Brain microvascular endothelial cell (primary cell): ENCODE data around the gene WDFY4.

Experiments
- DNase-seq: peaks from one replicate; pipeline ENCODE4 v3.0.0-alpha.2; 2020
- H3K27ac ChIP-seq: fragments of 250-450 bp; sonication (Bioruptor Pico); 2 replicates; pipeline ENCODE4 v1.5.1; 2020; ENCODE audit warnings: mild to moderate bottlenecking, moderate library complexity
- H3K27me3 ChIP-seq: fragments of 250-450 bp; sonication (Bioruptor Pico); replicated peaks from 2 replicates; pipeline ENCODE4 v1.5.1; 2020; ENCODE audit warnings: mild to moderate bottlenecking
- H3K36me3 ChIP-seq: fragments of 250-450 bp; sonication (Bioruptor Pico); replicated peaks from 2 replicates; pipeline ENCODE4 v1.5.1; 2020; ENCODE audit warnings: mild to moderate bottlenecking
- H3K4me3 ChIP-seq: 2 replicates; pipeline ENCODE4 v1.5.1; 2011; ENCODE audit warnings: low read depth, mild to moderate bottlenecking, control low read depth, low read length, moderate library complexity
- in situ Hi-C: cut with HindIII; loops from 2 replicates; pipeline ENCODE4 v1.10.0; 2017; ENCODE audit warnings: low sequenced_read_pairs, low pct_ligation_motif_present
- TF ChIP-seq, protein P1 (sequence below): IDR thresholded peaks from 2 replicates; pipeline ENCODE4 v1.5.1; 2011; ENCODE audit warnings: low read depth, mild to moderate bottlenecking, moderate library complexity, low read length, control low read depth, inconsistent platforms; ENCODE audit errors: missing control alignments

WDFY4 gene

DNA sequence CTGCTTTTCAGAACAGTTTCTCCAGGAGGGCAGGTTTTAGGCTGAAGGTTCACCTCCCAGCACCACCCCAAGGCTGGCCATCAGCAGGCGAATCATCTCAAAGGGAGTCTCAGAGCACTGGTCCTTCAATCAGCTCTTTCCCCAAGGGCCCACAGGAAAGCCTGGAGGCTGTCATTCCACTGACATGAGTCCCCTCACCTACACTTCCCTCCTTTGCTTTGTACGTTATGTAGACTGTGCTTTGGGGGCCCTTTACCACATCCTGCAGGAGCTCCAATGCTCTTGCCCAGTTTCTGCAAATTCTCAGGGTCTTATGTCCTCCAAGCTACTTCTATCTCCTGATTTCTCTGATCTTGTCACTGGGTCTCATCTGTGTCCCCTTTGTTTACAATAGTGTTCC, 15.4 kb downstream of the WDFY4 start:
- no peak overlapping the region for H3K4me3 ChIP-seq
- DNase-seq = no peak
- TF ChIP-seq, protein P1, sequence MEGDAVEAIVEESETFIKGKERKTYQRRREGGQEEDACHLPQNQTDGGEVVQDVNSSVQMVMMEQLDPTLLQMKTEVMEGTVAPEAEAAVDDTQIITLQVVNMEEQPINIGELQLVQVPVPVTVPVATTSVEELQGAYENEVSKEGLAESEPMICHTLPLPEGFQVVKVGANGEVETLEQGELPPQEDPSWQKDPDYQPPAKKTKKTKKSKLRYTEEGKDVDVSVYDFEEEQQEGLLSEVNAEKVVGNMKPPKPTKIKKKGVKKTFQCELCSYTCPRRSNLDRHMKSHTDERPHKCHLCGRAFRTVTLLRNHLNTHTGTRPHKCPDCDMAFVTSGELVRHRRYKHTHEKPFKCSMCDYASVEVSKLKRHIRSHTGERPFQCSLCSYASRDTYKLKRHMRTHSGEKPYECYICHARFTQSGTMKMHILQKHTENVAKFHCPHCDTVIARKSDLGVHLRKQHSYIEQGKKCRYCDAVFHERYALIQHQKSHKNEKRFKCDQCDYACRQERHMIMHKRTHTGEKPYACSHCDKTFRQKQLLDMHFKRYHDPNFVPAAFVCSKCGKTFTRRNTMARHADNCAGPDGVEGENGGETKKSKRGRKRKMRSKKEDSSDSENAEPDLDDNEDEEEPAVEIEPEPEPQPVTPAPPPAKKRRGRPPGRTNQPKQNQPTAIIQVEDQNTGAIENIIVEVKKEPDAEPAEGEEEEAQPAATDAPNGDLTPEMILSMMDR = no peak
- H3K27me3 ChIP-seq = no peaks in the 10 kb centered on the region
- no peak overlapping the region for H3K27ac ChIP-seq
- in situ Hi-C loops = no loop called here
- no peaks in the 10 kb centered on the region for H3K36me3 ChIP-seq

DNA sequence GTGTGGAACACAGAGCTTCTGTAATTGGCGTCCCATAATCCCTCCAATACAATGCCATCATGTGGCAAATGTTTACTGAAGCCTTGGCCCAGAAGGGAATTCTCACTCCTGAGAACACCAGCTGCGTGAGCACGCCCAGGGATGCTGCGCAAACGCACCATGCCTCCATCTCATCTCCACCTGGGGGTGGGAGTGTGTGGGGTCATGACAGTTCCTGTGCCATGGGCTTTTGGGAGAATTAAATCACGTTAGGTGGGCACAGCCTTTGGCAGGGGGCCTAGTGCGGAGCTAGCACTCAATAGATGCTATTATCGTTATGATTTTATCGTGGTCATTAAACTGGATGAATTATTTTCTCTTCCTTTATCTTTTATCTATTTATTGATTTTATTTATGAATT, 15.8 kb downstream of the WDFY4 start:
- TF ChIP-seq, protein P1 = no peak
- in situ Hi-C loops = no loop called here
- Histone ChIP-seq H3K4me3 (no peak overlapping the region), H3K27ac (no peak overlapping the region), H3K36me3 (no peaks in the 10 kb centered on the region), H3K27me3 (no peaks in the 10 kb centered on the region)
- no peak for DNase-seq

DNA sequence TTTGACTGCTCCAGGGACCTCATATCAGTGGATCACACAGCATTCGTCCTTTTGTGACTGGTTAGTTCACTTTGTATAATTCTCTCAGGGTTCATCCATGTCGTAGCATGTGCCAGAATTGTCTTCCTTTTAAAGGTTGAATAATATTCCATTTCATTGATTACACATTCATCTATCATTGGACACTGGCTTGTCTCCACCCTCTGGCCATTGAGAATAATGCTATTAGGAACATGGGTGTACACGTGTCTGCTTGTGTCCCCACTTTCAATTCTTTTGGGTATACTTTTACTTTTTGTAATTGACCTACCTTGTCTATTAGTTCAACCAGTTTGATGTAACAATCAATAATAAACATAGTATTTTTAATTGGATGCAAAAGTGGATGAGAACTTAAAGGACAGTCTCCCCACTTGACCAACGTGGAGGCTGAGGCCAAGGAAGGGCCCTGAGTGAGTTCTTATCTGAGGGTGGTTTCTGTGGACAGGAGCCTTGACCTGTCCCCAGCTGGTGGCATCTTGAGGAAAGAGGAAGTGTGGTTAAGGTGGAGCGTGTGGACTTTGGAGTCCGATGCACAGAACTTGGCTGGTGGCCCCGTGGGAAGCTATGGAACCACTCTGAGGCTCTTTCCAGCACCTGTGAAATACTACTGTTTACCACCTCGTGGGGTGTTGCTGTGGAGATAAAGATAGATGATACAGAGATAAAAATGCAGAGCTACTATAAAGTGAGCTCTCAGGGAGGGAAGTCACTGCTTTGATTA, 16.6 kb downstream of the WDFY4 start:
- Histone ChIP-seq H3K27me3 (no peaks in the 10 kb centered on the region), H3K4me3 (no peak overlapping the region), H3K36me3 (no peaks in the 10 kb centered on the region), H3K27ac (no peak overlapping the region)
- TF ChIP-seq, protein P1 = no peak
- DNase-seq = no peak
- in situ Hi-C loops = no loop called here

DNA sequence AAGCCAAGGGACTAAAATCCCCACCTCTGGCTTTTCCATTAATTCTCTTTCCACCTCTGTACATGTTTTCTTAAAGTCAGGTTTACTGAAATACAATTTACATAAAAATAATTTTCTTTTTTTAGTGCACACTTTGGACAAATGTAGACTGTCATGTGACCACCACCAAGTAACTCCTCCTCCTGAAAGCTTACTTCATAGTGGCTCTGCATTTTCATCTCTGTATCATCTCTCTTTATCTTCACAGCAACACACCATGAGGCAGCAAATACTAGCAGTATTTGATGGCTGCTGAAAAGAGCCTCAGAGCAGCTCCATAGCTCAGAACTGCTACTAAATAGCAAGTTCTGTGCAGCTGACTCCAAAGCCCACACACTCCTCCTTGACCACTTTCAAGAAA, 17.3 kb downstream of the WDFY4 start:
- no peak for DNase-seq
- H3K27me3 ChIP-seq = no peaks in the 10 kb centered on the region
- no peaks in the 10 kb centered on the region for H3K36me3 ChIP-seq
- in situ Hi-C loops = no loop called here
- no peak overlapping the region for H3K27ac ChIP-seq
- H3K4me3 ChIP-seq = no peak overlapping the region
- TF ChIP-seq, protein P1 = no peak

DNA sequence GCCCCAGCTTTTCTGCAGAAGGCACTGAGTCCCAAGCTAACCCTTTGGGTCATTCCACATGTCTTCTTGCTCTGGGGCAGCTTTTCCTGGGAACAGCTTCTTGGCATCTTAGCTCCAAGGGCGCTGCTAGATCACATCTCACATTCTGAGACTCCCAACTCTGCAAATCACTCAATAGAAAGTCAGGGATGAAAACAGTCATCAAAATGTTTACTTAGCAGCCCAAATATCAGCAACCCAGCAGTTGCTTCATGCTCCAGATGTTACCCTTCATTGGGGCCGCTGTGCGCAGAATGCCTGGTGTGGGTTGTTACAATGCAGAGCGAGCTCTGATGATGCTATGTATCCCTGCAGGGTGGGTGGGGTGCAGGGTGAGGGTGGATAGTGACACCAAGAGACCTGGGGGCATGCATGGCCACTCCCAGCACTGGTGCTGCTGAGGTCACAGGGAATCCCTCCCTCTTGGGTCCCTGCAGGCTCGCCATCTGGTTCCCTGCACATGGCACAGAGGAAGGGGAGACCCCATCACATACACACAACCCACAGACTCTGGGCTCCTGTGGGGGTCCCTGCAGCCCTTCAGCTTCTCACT, 19.0 kb downstream of the WDFY4 start:
- no peaks in the 10 kb centered on the region for H3K36me3 ChIP-seq
- TF ChIP-seq, protein P1 = no peak
- H3K27ac ChIP-seq = no peak overlapping the region
- in situ Hi-C loops = no loop called here
- H3K4me3 ChIP-seq = no peak overlapping the region
- peaks cover 1% of the 10 kb centered on the region for H3K27me3 ChIP-seq
- no peak for DNase-seq
